Measurements from ENCODE around the gene WASHC4.

WASHC4 gene

DNA sequence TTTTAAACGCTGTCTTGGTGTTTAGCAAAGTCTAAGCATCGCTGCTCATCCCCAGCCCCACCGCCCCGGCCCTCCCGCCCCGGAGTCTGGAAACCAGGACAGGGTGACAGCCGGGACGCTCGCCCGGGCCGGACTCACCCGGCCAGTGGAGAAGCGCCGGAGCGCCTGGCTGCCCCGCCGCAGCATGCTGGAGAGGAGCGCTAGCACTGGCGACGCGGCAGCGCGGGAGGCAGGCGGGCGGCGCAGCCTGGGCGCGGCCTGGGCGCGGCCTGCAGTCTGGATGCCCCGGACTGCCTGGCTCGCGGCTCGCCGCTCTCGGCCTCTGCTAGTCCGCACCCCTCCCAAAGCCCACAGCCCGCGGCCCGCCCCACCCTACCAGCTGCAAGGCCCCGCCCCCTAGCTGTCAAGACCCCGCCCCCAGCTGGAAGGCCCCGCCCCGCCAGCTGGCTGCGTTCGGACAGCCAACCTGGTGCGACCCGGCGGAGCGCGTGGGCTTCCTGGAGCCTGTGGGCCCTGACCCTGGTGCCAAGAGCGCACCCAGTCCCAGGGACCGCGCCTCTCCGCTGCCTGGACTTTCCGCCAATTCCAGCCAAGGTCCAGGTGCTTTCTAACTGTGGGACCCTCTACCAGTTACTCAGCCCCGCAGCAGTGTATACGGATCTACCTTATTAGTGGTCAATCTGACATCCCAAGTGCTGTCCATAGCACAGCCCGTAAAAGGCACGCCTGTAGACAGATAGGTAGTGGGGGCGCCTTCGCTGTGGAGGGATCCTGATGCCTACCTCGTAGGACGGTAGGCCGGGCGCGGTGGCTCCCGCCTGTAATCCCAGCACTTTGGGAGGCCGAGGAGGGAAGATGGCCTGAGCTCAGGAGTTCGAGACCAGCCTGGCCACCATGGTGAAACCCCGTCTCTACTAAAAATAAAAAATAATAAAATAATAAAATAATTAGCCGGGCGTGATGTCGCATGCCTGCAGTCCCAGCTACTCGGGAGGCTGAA lies 23.0 kb upstream of the WASHC4 start, which contains the start of gene ALDH1L2:
TSS of gene ALDH1L2 (minus strand) at position 208 of the 1,000 bp plus-strand sequence. CDS start at position 186, 22 bp downstream.
- peak; percentile 99 for ATAC-seq (ENCODE audit: low read depth)
- Histone ChIP-seq H3K27ac (ENCODE audit: poor library complexity, severe bottlenecking) (no peak within 1 kb of the TSS), H3K4me1 (ENCODE audit: insufficient read depth, poor library complexity, severe bottlenecking) (no peaks in the 10 kb centered on the region), H3K4me3 (ENCODE audit: severe bottlenecking) (peak within 1 kb of the TSS; percentile 36), H3K36me3 (ENCODE audit: low read depth) (no peaks in the 10 kb centered on the region), H3K27me3 (ENCODE audit: insufficient read depth, poor library complexity, severe bottlenecking) (no peaks in the 10 kb centered on the region), H3K9me3 (ENCODE audit: severe bottlenecking) (no peaks in the 10 kb centered on the region)
- TF ChIP-seq, protein P1, sequence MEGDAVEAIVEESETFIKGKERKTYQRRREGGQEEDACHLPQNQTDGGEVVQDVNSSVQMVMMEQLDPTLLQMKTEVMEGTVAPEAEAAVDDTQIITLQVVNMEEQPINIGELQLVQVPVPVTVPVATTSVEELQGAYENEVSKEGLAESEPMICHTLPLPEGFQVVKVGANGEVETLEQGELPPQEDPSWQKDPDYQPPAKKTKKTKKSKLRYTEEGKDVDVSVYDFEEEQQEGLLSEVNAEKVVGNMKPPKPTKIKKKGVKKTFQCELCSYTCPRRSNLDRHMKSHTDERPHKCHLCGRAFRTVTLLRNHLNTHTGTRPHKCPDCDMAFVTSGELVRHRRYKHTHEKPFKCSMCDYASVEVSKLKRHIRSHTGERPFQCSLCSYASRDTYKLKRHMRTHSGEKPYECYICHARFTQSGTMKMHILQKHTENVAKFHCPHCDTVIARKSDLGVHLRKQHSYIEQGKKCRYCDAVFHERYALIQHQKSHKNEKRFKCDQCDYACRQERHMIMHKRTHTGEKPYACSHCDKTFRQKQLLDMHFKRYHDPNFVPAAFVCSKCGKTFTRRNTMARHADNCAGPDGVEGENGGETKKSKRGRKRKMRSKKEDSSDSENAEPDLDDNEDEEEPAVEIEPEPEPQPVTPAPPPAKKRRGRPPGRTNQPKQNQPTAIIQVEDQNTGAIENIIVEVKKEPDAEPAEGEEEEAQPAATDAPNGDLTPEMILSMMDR (IDR thresholded peaks at IDR 0.05; ENCODE audit: poor library complexity, severe bottlenecking): no peak
- peak; percentile 85 for DNase-seq (ENCODE audit: low spot score)

- ATAC-seq (ENCODE audit: low read depth): no peak
- Histone ChIP-seq H3K27me3 (ENCODE audit: insufficient read depth, poor library complexity, severe bottlenecking) (no peaks in the 10 kb centered on the region), H3K4me1 (ENCODE audit: insufficient read depth, poor library complexity, severe bottlenecking) (no peaks in the 10 kb centered on the region), H3K4me3 (ENCODE audit: severe bottlenecking) (no peak overlapping the region), H3K27ac (ENCODE audit: poor library complexity, severe bottlenecking) (no peak overlapping the region), H3K9me3 (ENCODE audit: severe bottlenecking) (no peaks in the 10 kb centered on the region), H3K36me3 (ENCODE audit: low read depth) (no peaks in the 10 kb centered on the region)
- TF ChIP-seq, protein P1 (IDR thresholded peaks at IDR 0.05; ENCODE audit: poor library complexity, severe bottlenecking): no peak
- no peak for DNase-seq (ENCODE audit: low spot score)
These were observed 22.0 kb upstream of the WASHC4 start for GRCh38 chr12:105085501-105085900.

DNA sequence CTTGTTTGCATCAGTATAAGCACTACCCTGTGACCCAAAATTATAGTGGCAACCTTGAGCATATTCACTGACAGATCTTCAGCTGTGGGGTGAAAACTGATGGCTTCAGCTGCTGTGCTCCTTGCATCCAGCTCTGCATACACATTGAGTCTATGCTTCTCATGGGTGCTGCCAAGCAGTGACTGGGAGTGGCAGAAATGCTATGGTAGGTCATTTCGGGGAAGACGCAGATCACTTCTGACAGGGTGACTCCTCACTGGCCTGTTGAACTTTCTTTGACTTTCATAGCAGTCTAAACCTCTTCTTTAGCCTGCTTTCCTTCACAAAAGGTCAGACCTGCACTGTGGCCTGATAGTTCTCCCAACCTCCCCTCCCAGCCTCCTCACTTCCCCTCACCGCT lies 17.7 kb upstream of the WASHC4 start:
- TF ChIP-seq, protein P1 (IDR thresholded peaks at IDR 0.05; ENCODE audit: poor library complexity, severe bottlenecking): no peak
- H3K27me3 ChIP-seq (ENCODE audit: insufficient read depth, poor library complexity, severe bottlenecking): no peaks in the 10 kb centered on the region
- DNase-seq (ENCODE audit: low spot score) (no peak), ATAC-seq (ENCODE audit: low read depth) (no peak)
- no peak overlapping the region for H3K27ac ChIP-seq (ENCODE audit: poor library complexity, severe bottlenecking)
- peaks cover 3% of the 10 kb centered on the region for H3K4me1 ChIP-seq (ENCODE audit: insufficient read depth, poor library complexity, severe bottlenecking)
- H3K9me3 ChIP-seq (ENCODE audit: severe bottlenecking): no peaks in the 10 kb centered on the region
- no peak overlapping the region for H3K4me3 ChIP-seq (ENCODE audit: severe bottlenecking)
- H3K36me3 ChIP-seq (ENCODE audit: low read depth): no peaks in the 10 kb centered on the region

- TF ChIP-seq, protein P1 (IDR thresholded peaks at IDR 0.05; ENCODE audit: poor library complexity, severe bottlenecking): no peak
- no peaks in the 10 kb centered on the region for H3K36me3 ChIP-seq (ENCODE audit: low read depth)
- no peak for ATAC-seq (ENCODE audit: low read depth)
- no peak overlapping the region for H3K4me3 ChIP-seq (ENCODE audit: severe bottlenecking)
- no peak overlapping the region for H3K27ac ChIP-seq (ENCODE audit: poor library complexity, severe bottlenecking)
- no peak for DNase-seq (ENCODE audit: low spot score)
- H3K27me3 ChIP-seq (ENCODE audit: insufficient read depth, poor library complexity, severe bottlenecking): no peaks in the 10 kb centered on the region
- H3K4me1 ChIP-seq (ENCODE audit: insufficient read depth, poor library complexity, severe bottlenecking): peaks cover 3% of the 10 kb centered on the region
- no peaks in the 10 kb centered on the region for H3K9me3 ChIP-seq (ENCODE audit: severe bottlenecking)
These were observed 17.2 kb upstream of the WASHC4 start for GRCh38 chr12:105090361-105090760.
